Kidney capillary endothelial cell (primary cell): Measurements from ENCODE around the gene IMPDH1.

ENCODE experiments used
- DNase-seq: peaks from one replicate; pipeline ENCODE4 v3.0.0-alpha.2; 2018; ENCODE audit warnings: low spot score

IMPDH1 gene

GRCh38 chr7:128387216-128388144, 22.3 kb downstream of the IMPDH1 start:
- peak; percentile 59 for DNase-seq

DNA sequence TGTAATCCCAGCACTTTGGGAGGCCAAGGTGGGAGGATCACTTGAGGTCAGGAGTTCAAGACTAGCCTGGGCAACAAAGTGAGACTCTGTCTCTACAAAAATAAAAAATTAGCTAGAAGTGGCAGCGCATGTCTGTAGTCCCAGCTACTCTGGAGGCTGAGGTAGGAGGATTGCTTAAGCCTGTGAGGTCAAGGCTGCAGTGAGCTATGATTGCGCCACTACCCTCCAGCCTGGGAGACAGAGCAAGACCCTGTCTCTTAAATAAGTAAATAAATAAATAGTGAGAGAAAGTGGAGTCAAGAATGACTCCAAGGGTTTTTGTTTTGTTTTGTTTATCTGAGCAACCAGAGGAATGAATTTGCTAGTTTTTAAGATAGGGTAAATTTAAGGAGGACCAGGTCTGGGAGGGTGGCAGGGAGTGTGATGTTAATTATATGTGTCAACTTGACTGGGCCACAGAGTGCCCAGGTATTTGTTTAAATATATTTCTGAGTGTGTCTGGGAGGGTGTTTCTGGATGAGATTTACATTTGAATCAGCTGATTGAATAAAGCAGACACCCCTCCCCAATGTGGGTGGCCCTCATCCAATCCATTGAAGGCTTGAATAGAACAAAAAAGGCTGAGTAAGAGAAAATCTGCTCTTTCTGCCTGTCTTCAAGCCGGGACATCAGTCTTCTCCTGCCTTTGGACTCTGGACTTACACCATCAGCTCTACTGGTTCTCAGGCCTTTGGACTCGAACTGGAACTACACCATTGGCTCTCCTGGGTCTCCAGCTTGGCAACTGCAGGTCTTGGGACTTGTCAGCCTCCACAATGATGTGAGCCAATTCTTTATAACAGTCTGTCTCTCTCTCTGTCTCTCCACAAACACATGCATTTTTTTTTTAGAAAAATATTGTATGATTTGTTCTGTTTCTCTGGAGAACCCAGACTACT, 23.5 kb downstream of the IMPDH1 start:
- DNase-seq, result no peak

- no peak for DNase-seq
Measured at GRCh38 chr7:128384726-128385125, 25.1 kb downstream of the IMPDH1 start.

- DNase-seq, result no peak
Measured at GRCh38 chr7:128383776-128384175, 26.0 kb downstream of the IMPDH1 start.

DNA sequence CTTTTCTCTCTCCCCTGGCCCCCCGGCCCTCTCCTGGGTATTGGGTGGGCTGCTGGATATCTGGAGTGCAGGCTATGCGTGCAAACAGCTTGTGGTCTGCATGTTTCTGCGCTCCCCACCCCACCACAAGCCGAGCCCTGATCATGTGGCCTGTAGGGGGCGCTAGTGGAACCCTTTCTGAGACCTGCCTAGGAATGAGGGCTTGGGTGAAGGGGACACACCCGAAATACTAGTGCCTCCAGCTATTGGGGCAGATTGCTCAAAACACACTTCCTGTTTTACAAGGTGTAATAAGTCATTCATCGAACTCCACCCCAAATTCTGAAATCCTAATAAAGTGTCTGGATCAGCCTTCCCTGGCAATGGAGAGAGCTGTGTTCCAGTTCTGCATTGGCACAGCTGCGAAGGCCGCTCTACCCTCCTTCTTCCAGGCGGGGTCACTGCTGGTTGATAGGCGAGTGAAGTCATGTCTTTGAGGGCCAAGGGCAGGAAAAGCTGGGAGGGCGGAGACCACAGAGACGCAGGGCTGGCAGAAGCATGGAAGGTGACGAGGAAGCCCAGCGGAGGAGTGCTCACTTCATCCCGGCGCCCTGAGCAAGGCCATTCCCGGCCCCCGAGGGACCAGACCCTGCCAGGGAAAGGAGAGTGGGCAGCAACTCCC, 28.5 kb downstream of the IMPDH1 start:
- DNase-seq, result no peak

DNA sequence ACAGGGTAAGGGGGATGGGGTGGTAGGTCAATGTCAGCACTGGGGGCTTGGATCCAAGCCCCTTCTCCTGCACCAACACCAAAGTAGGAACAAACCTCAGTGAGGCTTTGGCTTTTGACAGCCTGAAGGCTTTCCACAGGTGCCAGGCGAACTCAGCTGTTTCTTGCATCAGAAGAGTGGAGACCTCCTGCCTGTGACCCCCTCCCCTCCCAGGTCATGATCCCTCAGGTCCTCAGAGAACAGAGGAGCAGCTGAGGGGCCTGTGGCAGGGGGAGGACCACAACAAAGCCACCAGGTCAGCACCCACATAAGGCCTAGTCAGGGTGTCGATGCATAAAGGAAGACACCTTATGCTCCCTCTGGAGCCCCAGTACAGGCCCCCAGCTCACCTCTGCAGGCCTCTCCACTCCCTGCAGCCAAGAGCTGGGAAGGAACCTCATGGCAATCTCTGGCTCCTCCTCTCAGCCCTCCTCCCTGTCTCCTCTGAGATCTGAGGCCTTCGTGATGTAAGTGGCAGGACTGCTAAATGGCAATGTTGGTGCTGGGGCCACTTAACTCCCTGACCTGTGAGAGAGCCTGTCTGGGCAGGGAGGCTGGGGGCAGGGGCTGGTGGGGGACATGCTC, 29.2 kb downstream of the IMPDH1 start:
- DNase-seq, result no peak

GRCh38 chr7:128379900-128380479, 29.8 kb downstream of the IMPDH1 start:
- DNase-seq, result no peak

DNA sequence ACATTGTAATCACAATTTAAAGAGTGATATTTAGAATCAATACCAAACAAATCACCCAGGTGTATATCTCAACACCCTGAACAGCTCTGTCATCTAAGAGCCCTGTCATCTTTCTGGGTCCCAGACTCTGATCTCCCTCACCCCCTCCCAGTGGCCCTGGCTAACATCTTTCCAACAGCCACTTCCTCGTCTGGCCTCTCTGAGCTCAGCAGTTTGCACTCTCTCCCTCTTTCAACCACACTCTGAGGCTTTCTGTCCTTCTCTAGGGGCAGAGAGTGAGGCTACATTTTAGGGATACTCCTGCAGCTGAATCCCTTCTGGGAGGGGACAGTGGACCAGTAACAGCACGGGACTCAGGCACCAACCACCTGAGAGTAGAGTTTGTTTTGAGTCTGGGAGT, 31.1 kb downstream of the IMPDH1 start:
- DNase-seq, result no peak

DNA sequence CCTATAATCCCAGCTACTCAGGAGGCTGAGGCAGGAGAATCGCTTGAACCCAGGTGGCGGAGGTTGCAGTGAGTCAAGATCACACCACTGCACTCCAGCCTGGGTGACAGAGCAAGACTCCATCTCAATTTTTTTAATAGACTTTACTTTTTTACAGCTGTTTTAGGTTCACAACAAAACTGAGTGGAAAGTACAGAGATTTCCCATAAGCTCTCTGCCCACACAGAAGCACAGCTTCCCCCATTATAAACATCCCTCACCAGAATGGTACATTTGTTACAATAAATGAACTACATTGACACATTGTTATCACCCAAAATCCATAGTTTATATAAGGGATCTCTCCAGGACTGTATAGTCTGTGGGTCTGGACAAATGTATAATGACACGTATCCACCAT, 33.7 kb downstream of the IMPDH1 start:
- no peak for DNase-seq

GRCh38 chr7:128374041-128374440, 35.7 kb downstream of the IMPDH1 start:
- no peak for DNase-seq

- no peak for DNase-seq
Measured at GRCh38 chr7:128373606-128374005, 36.2 kb downstream of the IMPDH1 start.

DNA sequence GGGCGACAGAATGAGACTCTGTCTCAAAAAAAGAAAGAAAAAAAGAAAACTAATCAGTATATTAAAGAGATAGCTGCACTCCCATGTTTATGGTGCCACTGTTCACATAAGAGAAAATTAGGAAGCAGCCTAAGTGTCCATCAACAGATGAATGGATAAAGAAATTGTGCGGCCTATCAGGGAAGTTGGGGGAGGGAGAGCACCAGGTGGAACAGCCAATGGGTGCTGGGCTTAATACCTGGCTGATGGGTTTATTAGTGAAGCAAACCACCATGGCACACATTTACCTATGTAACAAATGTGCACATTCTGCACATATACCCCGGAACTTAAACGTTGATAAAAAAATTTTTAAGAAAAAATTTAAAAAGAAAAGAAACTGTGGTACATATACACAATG, 39.3 kb downstream of the IMPDH1 start:
- DNase-seq, result no peak

DNA sequence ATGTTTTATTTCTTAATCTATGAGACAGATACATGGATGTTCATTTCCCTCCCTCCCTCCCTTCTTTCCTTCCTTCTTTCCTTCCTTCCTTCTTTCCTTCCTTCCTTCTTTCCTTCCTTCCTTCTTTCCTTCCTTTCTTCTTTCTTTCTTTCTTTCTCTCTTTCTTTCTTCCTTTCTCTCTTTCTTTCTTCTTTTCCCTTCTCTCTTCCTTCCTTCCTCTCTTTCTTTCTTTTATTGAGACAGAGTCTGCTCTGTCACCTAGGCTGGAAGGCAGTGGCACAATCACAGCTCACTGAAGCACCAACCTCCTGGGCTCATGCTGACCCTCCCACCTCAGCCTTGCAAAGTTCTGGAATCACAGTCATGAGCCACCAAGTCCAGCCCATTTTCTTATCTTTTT, 42.8 kb downstream of the IMPDH1 start:
- no peak for DNase-seq

- no peak for DNase-seq
Measured at GRCh38 chr7:128366300-128366699, 43.5 kb downstream of the IMPDH1 start.

- DNase-seq, result no peak
Measured at GRCh38 chr7:128365432-128365831, 44.4 kb downstream of the IMPDH1 start.

GRCh38 chr7:128364166-128364870, 45.5 kb downstream of the IMPDH1 start:
- DNase-seq, result no peak

- DNase-seq, result no peak
Measured at GRCh38 chr7:128363261-128363721, 46.5 kb downstream of the IMPDH1 start.

DNA sequence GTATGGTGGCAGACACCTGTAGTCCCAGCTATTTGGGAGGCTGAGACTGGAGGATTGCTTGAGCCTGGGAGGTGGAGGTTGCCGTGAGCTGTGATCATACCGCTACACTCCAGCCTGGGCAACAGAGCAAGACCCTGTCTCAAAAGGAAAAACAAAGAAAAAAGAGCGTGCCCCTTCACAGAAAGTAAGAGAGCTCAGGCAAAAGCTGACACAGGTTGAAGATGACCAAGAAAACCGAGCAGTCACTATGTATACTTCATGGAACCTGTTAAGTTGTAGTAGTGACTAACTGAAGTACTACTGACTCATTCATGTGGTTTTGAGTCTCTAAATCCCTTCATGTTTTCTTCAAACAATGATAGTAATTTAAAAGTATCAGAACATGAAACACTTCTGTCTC, 47.1 kb downstream of the IMPDH1 start:
- no peak for DNase-seq

- no peak for DNase-seq
Measured at GRCh38 chr7:128361411-128362379, 48.1 kb downstream of the IMPDH1 start, which contains the start of gene PRRT4. PRRT4 (minus strand) TSS chr7:128361690.

- DNase-seq, result no peak
Measured at GRCh38 chr7:128360359-128360678, 49.5 kb downstream of the IMPDH1 start.
